Activated T-helper 9 cell treated with anti-CD3 and anti-CD28 coated beads, Interleukin-2, amount 50 U/mL, for 16 hours (primary cell): ENCODE data around the gene YTHDC1.

Experiments used
- DNase-seq: peaks from one replicate; pipeline ENCODE4 v3.0.0-alpha.2; 2020; ENCODE audit warnings: low read depth

The YTHDC1 gene

GRCh38 chr4:68358988-68359387 lies 9.1 kb upstream of the YTHDC1 start:
- no peak for DNase-seq

GRCh38 chr4:68352791-68353190 lies 2.9 kb upstream of the YTHDC1 start:
- DNase-seq: no peak

GRCh38 chr4:68349279-68349648 lies 626 bp downstream of the YTHDC1 start:
- no peak for DNase-seq

GRCh38 chr4:68348577-68348976 lies 1.3 kb downstream of the YTHDC1 start:
- DNase-seq: no peak

- DNase-seq: no peak
Observed at GRCh38 chr4:68347845-68348244, 2.0 kb downstream of the YTHDC1 start.

GRCh38 chr4:68346461-68346860 lies 3.4 kb downstream of the YTHDC1 start:
- DNase-seq: no peak

- no peak for DNase-seq
Observed at GRCh38 chr4:68344785-68345184, 5.1 kb downstream of the YTHDC1 start.

GRCh38 chr4:68344049-68344448 lies 5.8 kb downstream of the YTHDC1 start:
- no peak for DNase-seq

- DNase-seq: no peak
Observed at GRCh38 chr4:68342134-68342533, 7.8 kb downstream of the YTHDC1 start.

- DNase-seq: no peak
Observed at GRCh38 chr4:68338625-68339024, 11.3 kb downstream of the YTHDC1 start.

- no peak for DNase-seq
Observed at GRCh38 chr4:68337522-68337921, 12.4 kb downstream of the YTHDC1 start.

GRCh38 chr4:68337004-68337403 lies 12.9 kb downstream of the YTHDC1 start:
- no peak for DNase-seq

- no peak for DNase-seq
Observed at GRCh38 chr4:68336530-68336929, 13.4 kb downstream of the YTHDC1 start.

GRCh38 chr4:68326141-68326540 lies 23.7 kb downstream of the YTHDC1 start:
- no peak for DNase-seq

GRCh38 chr4:68324519-68325262 lies 25.2 kb downstream of the YTHDC1 start:
- DNase-seq: no peak

- DNase-seq: no peak
Observed at GRCh38 chr4:68319040-68319439, 30.9 kb downstream of the YTHDC1 start.

- DNase-seq: no peak
Observed at GRCh38 chr4:68316193-68316969, 33.5 kb downstream of the YTHDC1 start.

- DNase-seq: no peak
Observed at GRCh38 chr4:68310651-68311247, 39.1 kb downstream of the YTHDC1 start.

- no peak for DNase-seq
Observed at GRCh38 chr4:68304731-68305130, 45.2 kb downstream of the YTHDC1 start.

GRCh38 chr4:68299492-68300457 lies 50.1 kb downstream of the YTHDC1 start:
- no peak for DNase-seq

- no peak for DNase-seq
Observed at GRCh38 chr4:68297137-68297536, 52.8 kb downstream of the YTHDC1 start.

GRCh38 chr4:68291256-68291655 lies 58.6 kb downstream of the YTHDC1 start:
- DNase-seq: no peak
